Activated naive CD8-positive, alpha-beta T cell treated with anti-CD3 and anti-CD28 coated beads, Interleukin-2, amount 50 U/mL, for 24 hours (primary cell): ENCODE results near the gene CLEC18C.
A peak's percentile ranks its signal among the peaks of the same experiment; 100 is the strongest.
"Not testable (repeated sequence)": the region's sequence is repeated elsewhere in the genome, so short reads cannot be mapped to it uniquely, and the experiment has no call there.

ENCODE experiments used
- ATAC-seq: fragments of 150-1000 bp; cut with Tn5 transposase; one replicate; pipeline ENCODE4 v1.10.0; 2021
- DNase-seq: peaks from one replicate; pipeline ENCODE4 v3.0.0; 2021
- H3K27ac Mint-ChIP-seq: one replicate; pipeline ENCODE4 v1.8.0; 2021; ENCODE audit warnings: mild to moderate bottlenecking, mixed read lengths
- H3K27me3 Mint-ChIP-seq: one replicate; pipeline ENCODE4 v1.8.0; 2021; ENCODE audit warnings: mixed read lengths
- H3K36me3 Mint-ChIP-seq: one replicate; pipeline ENCODE4 v1.8.0; 2021; ENCODE audit warnings: low read depth, mixed read lengths
- H3K4me1 Mint-ChIP-seq: one replicate; pipeline ENCODE4 v1.8.0; 2021; ENCODE audit warnings: mixed read lengths
- H3K4me3 Mint-ChIP-seq: one replicate; pipeline ENCODE4 v1.8.0; 2021; ENCODE audit warnings: mild to moderate bottlenecking, moderate library complexity, mixed read lengths
- H3K9me3 Mint-ChIP-seq: one replicate; pipeline ENCODE4 v1.8.0; 2021; ENCODE audit warnings: mixed read lengths

Gene CLEC18C

GRCh38 chr16:70187858-70188607 lies 14.4 kb downstream of the CLEC18C start:
- not testable (repeated sequence) for H3K36me3 Mint-ChIP-seq, H3K9me3 Mint-ChIP-seq, H3K4me1 Mint-ChIP-seq, DNase-seq, H3K27me3 Mint-ChIP-seq, H3K4me3 Mint-ChIP-seq, H3K27ac Mint-ChIP-seq
- ATAC-seq, result peak; percentile 47

GRCh38 chr16:70188608-70188915 lies 15.0 kb downstream of the CLEC18C start:
- H3K4me3 Mint-ChIP-seq, ATAC-seq, DNase-seq, H3K9me3 Mint-ChIP-seq, H3K36me3 Mint-ChIP-seq, H3K27me3 Mint-ChIP-seq, H3K27ac Mint-ChIP-seq, H3K4me1 Mint-ChIP-seq: not testable (repeated sequence)

GRCh38 chr16:70190574-70190973 lies 17.0 kb downstream of the CLEC18C start:
- H3K4me1 Mint-ChIP-seq, H3K9me3 Mint-ChIP-seq, H3K4me3 Mint-ChIP-seq, H3K27me3 Mint-ChIP-seq, H3K27ac Mint-ChIP-seq, DNase-seq, H3K36me3 Mint-ChIP-seq, ATAC-seq: not testable (repeated sequence)

- DNase-seq, H3K4me1 Mint-ChIP-seq, H3K9me3 Mint-ChIP-seq, H3K27ac Mint-ChIP-seq, H3K36me3 Mint-ChIP-seq, H3K27me3 Mint-ChIP-seq, H3K4me3 Mint-ChIP-seq, ATAC-seq: not testable (repeated sequence)
These were observed 23.2 kb downstream of the CLEC18C start for GRCh38 chr16:70196683-70197300.

DNA sequence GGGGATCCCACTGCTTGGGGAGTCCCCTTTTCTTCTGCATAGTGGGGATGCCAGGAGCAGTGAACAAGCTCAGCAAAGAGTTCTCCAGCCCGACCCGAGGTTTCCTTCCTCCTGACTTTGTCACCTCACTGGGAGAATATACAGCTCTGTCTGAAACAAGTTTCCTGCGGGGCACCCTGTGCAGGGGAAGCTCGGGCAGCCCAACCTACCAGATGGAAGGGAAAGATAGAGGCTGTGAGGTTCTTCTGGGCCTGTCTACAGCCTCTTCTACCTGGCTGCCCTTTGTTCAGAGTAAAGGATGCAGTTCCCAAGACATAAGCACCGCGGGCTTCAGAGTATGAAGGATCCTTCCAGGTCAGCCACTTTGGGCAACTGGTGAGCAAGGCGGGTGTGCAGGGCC lies 24.0 kb downstream of the CLEC18C start:
- not testable (repeated sequence) for ATAC-seq

DNA sequence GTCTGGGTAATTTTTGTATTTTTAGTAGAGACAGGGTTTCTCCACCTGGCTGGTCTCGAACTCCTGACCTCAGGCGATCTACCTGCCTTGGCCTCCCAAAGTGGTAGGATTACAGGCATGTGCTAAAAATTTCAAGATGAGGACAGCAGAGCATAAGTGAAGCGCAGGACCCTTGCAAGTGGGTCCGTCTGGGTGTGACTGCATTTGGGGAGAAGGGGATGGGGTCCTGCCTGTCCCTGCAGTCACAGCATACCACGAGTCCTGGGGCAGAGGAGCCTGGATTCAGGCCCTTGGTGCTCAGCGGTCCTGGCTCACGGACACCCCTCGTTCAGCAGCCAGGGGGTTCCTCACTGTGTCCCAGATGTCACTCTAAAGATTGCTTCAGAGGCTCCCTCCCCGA lies 24.6 kb downstream of the CLEC18C start:
- DNase-seq, ATAC-seq, H3K27ac Mint-ChIP-seq, H3K36me3 Mint-ChIP-seq, H3K4me1 Mint-ChIP-seq, H3K27me3 Mint-ChIP-seq, H3K9me3 Mint-ChIP-seq, H3K4me3 Mint-ChIP-seq: not testable (repeated sequence)

More for the DNA sequence above, 24.0 kb downstream of the CLEC18C start:
- not testable (repeated sequence) for H3K9me3 Mint-ChIP-seq, H3K4me1 Mint-ChIP-seq, H3K27me3 Mint-ChIP-seq, DNase-seq, H3K27ac Mint-ChIP-seq, H3K36me3 Mint-ChIP-seq, H3K4me3 Mint-ChIP-seq

- DNase-seq, H3K4me3 Mint-ChIP-seq, ATAC-seq, H3K9me3 Mint-ChIP-seq, H3K27me3 Mint-ChIP-seq, H3K27ac Mint-ChIP-seq, H3K36me3 Mint-ChIP-seq, H3K4me1 Mint-ChIP-seq: not testable (repeated sequence)
These were observed 25.1 kb downstream of the CLEC18C start for GRCh38 chr16:70198666-70199065.

GRCh38 chr16:70199170-70199569 lies 25.6 kb downstream of the CLEC18C start:
- not testable (repeated sequence) for H3K9me3 Mint-ChIP-seq

DNA sequence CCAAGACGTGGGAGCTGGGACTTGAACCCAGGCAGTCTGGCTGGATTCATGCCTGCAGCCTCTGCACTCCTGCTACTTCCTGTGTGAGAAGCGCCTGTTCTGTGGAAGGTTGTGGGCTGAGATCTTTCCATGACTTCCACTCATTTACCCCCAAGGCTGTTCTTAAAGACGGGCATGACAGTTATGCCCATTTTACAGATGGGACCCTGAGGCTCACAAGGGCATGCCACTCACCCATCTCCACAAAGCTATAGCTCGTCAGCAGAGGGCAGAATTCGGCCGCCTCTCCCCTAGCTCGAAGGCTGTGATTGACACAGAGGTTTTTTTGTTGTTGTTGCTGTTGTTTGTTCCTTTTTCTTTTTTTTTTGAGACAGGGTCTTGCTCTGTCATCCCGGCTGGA lies 26.5 kb downstream of the CLEC18C start:
- not testable (repeated sequence) for DNase-seq, H3K27me3 Mint-ChIP-seq, H3K4me1 Mint-ChIP-seq, H3K9me3 Mint-ChIP-seq, ATAC-seq, H3K4me3 Mint-ChIP-seq, H3K27ac Mint-ChIP-seq, H3K36me3 Mint-ChIP-seq

More at GRCh38 chr16:70199170-70199569, 25.6 kb downstream of the CLEC18C start:
- H3K27me3 Mint-ChIP-seq, H3K4me1 Mint-ChIP-seq, DNase-seq, ATAC-seq, H3K27ac Mint-ChIP-seq, H3K4me3 Mint-ChIP-seq, H3K36me3 Mint-ChIP-seq: not testable (repeated sequence)

- H3K27me3 Mint-ChIP-seq, H3K4me1 Mint-ChIP-seq, H3K4me3 Mint-ChIP-seq, DNase-seq, ATAC-seq, H3K27ac Mint-ChIP-seq, H3K9me3 Mint-ChIP-seq: not testable (repeated sequence)
- peaks cover 13% of the 10 kb centered on the region for H3K36me3 Mint-ChIP-seq
These were observed 29.9 kb downstream of the CLEC18C start for GRCh38 chr16:70203508-70203907.

- DNase-seq, ATAC-seq, H3K27ac Mint-ChIP-seq, H3K27me3 Mint-ChIP-seq, H3K4me3 Mint-ChIP-seq, H3K9me3 Mint-ChIP-seq, H3K4me1 Mint-ChIP-seq: not testable (repeated sequence)
- H3K36me3 Mint-ChIP-seq, result peaks cover 13% of the 10 kb centered on the region
These were observed 30.4 kb downstream of the CLEC18C start for GRCh38 chr16:70204010-70204409.

GRCh38 chr16:70204668-70205405 lies 31.2 kb downstream of the CLEC18C start:
- H3K4me1 Mint-ChIP-seq, H3K4me3 Mint-ChIP-seq, H3K9me3 Mint-ChIP-seq, ATAC-seq, DNase-seq, H3K27ac Mint-ChIP-seq, H3K27me3 Mint-ChIP-seq: not testable (repeated sequence)
- peaks cover 16% of the 10 kb centered on the region for H3K36me3 Mint-ChIP-seq

- not testable (repeated sequence) for H3K27ac Mint-ChIP-seq, ATAC-seq, H3K27me3 Mint-ChIP-seq, DNase-seq, H3K9me3 Mint-ChIP-seq, H3K4me3 Mint-ChIP-seq, H3K4me1 Mint-ChIP-seq
- H3K36me3 Mint-ChIP-seq, result peaks cover 22% of the 10 kb centered on the region
These were observed 32.8 kb downstream of the CLEC18C start for GRCh38 chr16:70206382-70206781.

GRCh38 chr16:70218586-70218985 lies 45.0 kb downstream of the CLEC18C start:
- H3K4me3 Mint-ChIP-seq, H3K27ac Mint-ChIP-seq, H3K9me3 Mint-ChIP-seq, ATAC-seq, H3K27me3 Mint-ChIP-seq, DNase-seq, H3K4me1 Mint-ChIP-seq: not testable (repeated sequence)
- H3K36me3 Mint-ChIP-seq, result peaks cover 20% of the 10 kb centered on the region

- not testable (repeated sequence) for H3K4me3 Mint-ChIP-seq, ATAC-seq, H3K27me3 Mint-ChIP-seq, H3K9me3 Mint-ChIP-seq, DNase-seq, H3K4me1 Mint-ChIP-seq
- peaks cover 20% of the 10 kb centered on the region for H3K36me3 Mint-ChIP-seq
- peak overlapping the region; percentile 49 for H3K27ac Mint-ChIP-seq
These were observed 49.0 kb downstream of the CLEC18C start for GRCh38 chr16:70222574-70222973.
